Nephron progenitor cell (in vitro differentiated cells): Measurements from ENCODE around the gene RPA3.
A peak's percentile ranks its signal among the peaks of the same experiment; 100 is the strongest.

Source experiments
- DNase-seq: peaks from one replicate; pipeline ENCODE4 v3.0.0; 2021
- H3K27ac Mint-ChIP-seq: 2 replicates; pipeline ENCODE4 v1.8.0; 2021; ENCODE audit warnings: mild to moderate bottlenecking, moderate library complexity, mixed read lengths
- H3K27me3 Mint-ChIP-seq: 2 replicates; pipeline ENCODE4 v1.8.0; 2021; ENCODE audit warnings: mild to moderate bottlenecking, low read depth, mixed read lengths; ENCODE audit not compliant: poor library complexity
- H3K36me3 Mint-ChIP-seq: 2 replicates; pipeline ENCODE4 v1.8.0; 2021; ENCODE audit warnings: low read depth, mixed read lengths
- H3K4me1 Mint-ChIP-seq: 2 replicates; pipeline ENCODE4 v1.8.0; 2021; ENCODE audit warnings: mixed read lengths
- H3K4me3 Mint-ChIP-seq: 2 replicates; pipeline ENCODE4 v1.8.0; 2021; ENCODE audit warnings: mild to moderate bottlenecking, moderate library complexity, mixed read lengths
- H3K9me3 Mint-ChIP-seq: 2 replicates; pipeline ENCODE4 v1.8.0; 2021; ENCODE audit warnings: mild to moderate bottlenecking, moderate library complexity, mixed read lengths
- TF ChIP-seq, protein P1 (sequence below): fragments of 200-600 bp; sonication (generic); IDR thresholded peaks from 2 replicates; pipeline ENCODE4 v1.5.0; 2021; ENCODE audit warnings: antibody characterized with exemption

The RPA3 gene

DNA sequence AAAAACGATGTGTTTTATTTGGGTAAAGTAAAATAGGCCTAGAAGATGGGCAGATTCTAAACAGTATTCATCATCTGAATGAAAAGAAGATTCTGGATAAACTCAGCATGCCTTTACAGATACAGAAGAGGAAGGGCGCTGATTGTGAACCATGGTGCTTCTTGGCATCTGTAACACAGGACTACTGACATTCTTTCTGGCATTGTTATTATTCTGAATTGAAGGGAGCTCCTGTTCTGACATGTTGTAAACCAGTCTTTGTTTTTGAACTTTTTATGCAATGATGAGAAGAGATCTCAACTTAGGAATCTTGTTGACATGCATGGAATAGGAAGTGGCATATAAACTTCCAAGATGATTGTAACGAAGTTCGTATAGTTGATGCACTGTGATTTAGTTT lies 13.5 kb downstream of the RPA3 start:
- no peaks in the 10 kb centered on the region for H3K9me3 Mint-ChIP-seq
- no peak overlapping the region for H3K4me3 Mint-ChIP-seq
- no peak overlapping the region for H3K27ac Mint-ChIP-seq
- H3K36me3 Mint-ChIP-seq = no peaks in the 10 kb centered on the region
- peaks cover 4% of the 10 kb centered on the region for H3K27me3 Mint-ChIP-seq
- H3K4me1 Mint-ChIP-seq = peaks cover 40% of the 10 kb centered on the region
- DNase-seq = no peak
- TF ChIP-seq, protein P1, sequence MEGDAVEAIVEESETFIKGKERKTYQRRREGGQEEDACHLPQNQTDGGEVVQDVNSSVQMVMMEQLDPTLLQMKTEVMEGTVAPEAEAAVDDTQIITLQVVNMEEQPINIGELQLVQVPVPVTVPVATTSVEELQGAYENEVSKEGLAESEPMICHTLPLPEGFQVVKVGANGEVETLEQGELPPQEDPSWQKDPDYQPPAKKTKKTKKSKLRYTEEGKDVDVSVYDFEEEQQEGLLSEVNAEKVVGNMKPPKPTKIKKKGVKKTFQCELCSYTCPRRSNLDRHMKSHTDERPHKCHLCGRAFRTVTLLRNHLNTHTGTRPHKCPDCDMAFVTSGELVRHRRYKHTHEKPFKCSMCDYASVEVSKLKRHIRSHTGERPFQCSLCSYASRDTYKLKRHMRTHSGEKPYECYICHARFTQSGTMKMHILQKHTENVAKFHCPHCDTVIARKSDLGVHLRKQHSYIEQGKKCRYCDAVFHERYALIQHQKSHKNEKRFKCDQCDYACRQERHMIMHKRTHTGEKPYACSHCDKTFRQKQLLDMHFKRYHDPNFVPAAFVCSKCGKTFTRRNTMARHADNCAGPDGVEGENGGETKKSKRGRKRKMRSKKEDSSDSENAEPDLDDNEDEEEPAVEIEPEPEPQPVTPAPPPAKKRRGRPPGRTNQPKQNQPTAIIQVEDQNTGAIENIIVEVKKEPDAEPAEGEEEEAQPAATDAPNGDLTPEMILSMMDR = no peak

DNA sequence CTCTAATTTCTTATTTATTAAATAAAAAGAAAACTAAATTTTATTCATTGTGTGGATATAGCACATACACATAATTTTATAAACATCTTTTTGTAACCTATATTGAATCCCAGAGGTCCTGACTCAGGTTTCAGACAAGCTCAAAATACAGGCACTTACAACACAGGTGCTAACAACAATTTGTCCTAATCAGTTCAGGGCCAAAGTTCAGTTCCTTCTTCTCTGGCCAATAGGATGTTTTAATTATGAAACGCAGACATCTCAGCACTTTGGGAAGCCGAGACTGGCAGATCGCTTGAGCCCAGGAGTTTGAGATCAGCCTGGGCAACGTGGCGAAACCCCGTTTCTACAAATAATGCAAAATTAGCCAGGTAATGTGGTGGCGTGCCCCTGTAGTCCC lies 15.0 kb downstream of the RPA3 start:
- no peak overlapping the region for H3K4me3 Mint-ChIP-seq
- peaks cover 4% of the 10 kb centered on the region for H3K27me3 Mint-ChIP-seq
- TF ChIP-seq, protein P1 = no peak
- DNase-seq = no peak
- H3K4me1 Mint-ChIP-seq = peaks cover 28% of the 10 kb centered on the region
- H3K27ac Mint-ChIP-seq = no peak overlapping the region
- H3K9me3 Mint-ChIP-seq = no peaks in the 10 kb centered on the region
- H3K36me3 Mint-ChIP-seq = no peaks in the 10 kb centered on the region

DNA sequence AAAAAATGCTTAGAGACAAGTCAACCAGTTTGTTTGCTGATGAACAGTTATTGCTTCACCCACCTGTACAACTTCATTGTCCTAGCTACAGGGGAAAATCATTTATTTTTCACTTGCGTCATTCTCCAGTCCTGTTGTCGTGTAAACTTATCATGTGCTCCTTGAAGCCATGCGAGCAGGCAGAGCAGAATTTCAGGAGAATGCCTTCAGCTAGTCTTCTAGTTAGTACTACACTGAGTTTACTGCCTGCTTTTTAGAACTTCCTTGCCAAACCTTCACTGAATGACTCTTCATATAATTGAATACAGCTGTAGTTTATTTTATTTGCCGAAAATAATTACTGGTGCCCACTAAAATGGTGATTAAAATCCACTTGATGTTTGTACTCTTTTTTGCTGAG lies 15.6 kb downstream of the RPA3 start:
- no peaks in the 10 kb centered on the region for H3K36me3 Mint-ChIP-seq
- no peaks in the 10 kb centered on the region for H3K9me3 Mint-ChIP-seq
- DNase-seq = no peak
- peaks cover 23% of the 10 kb centered on the region for H3K4me1 Mint-ChIP-seq
- peaks cover 4% of the 10 kb centered on the region for H3K27me3 Mint-ChIP-seq
- TF ChIP-seq, protein P1 = no peak
- peak overlapping the region; percentile 34 for H3K27ac Mint-ChIP-seq
- no peak overlapping the region for H3K4me3 Mint-ChIP-seq

DNA sequence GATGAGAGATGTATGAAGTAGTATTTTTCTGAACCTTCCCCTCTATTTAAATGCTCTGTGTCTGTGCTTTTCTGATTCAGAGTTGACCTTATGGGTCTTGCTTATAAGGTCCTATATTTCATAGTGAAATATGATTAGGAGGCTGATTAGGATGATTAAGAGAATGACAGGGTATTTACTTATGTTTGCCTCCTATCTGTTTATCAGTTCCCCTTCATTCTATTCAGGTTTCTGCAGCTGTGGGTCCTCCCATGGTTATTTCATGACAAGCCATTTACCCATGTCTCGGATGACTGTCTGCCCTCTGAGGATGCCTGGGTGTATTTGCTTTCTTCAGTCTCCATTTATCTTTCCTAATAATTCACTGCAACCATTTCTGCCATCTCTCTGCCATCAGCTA lies 16.9 kb downstream of the RPA3 start:
- TF ChIP-seq, protein P1 = no peak
- H3K9me3 Mint-ChIP-seq = no peaks in the 10 kb centered on the region
- peaks cover 19% of the 10 kb centered on the region for H3K4me1 Mint-ChIP-seq
- no peaks in the 10 kb centered on the region for H3K36me3 Mint-ChIP-seq
- H3K27me3 Mint-ChIP-seq = peaks cover 4% of the 10 kb centered on the region
- peak overlapping the region; percentile 11 for H3K27ac Mint-ChIP-seq
- DNase-seq = no peak
- no peak overlapping the region for H3K4me3 Mint-ChIP-seq

DNA sequence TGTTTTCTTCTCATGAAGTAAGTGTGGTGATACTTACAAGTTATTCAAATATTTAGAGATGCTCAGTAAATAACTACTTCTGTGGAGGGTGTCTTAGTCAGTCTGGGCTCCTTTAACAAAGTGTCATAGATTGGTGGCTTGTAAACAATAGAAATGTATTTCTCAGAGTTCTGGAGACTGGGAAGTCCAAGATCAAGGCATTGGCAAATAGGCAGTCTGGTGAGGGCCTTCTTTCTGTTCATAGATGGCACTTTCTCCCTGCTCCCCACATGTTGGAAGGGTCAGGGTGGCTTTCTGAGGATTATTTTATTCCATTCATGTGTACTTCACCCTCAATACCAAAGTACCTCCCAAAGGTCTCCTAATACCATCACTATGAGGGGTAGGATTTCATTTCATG lies 18.4 kb downstream of the RPA3 start:
- peaks cover 4% of the 10 kb centered on the region for H3K27me3 Mint-ChIP-seq

DNA sequence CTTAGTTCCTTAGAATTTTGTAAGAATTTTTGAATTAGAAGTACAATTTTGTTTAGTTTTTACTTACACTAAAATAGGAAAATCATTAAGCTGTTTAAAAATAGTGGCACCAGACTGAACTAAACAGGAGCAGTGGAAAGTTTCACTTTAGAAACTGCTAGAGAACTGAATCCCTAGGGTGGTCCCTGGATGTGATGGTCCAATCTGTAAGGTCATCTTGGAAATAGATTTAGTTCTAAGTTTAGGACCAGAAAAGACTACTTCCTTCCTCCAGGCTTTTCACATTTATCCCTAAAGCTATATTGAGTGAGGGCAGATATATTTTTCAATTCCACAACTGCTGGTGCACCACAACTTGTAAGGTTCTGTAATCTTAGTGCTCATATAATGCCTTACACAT lies 19.0 kb downstream of the RPA3 start:
- DNase-seq = no peak
- Mint-ChIP-seq H3K4me1 (peaks cover 27% of the 10 kb centered on the region), H3K9me3 (no peaks in the 10 kb centered on the region), H3K4me3 (no peak overlapping the region), H3K27me3 (peaks cover 4% of the 10 kb centered on the region), H3K27ac (no peak overlapping the region), H3K36me3 (no peaks in the 10 kb centered on the region)
- TF ChIP-seq, protein P1 = no peak

More for the DNA sequence above, 18.4 kb downstream of the RPA3 start:
- Mint-ChIP-seq H3K4me1 (peaks cover 27% of the 10 kb centered on the region), H3K27ac (no peak overlapping the region), H3K9me3 (no peaks in the 10 kb centered on the region), H3K36me3 (no peaks in the 10 kb centered on the region), H3K4me3 (no peak overlapping the region)
- TF ChIP-seq, protein P1 = no peak
- DNase-seq = no peak
